OCI-LY1 (cell line): ENCODE data around the gene RECK.

Source experiments
- CTCF ChIP-seq: fragments of 200-600 bp; sonication (generic), shearing (Covaris generic); IDR thresholded peaks from 2 replicates; pipeline ENCODE4 v1.5.1; 2017; ENCODE audit warnings: mild to moderate bottlenecking, antibody characterized with exemption, low read length, moderate library complexity, mixed read lengths
- EZH2 ChIP-seq: fragments of 200-600 bp; sonication (generic), shearing (Covaris generic); IDR thresholded peaks from 2 replicates; pipeline ENCODE4 v1.8.0; 2017; ENCODE audit warnings: borderline replicate concordance, mixed run types, mild to moderate bottlenecking, antibody characterized with exemption, low read length, moderate library complexity, mixed read lengths

- TF ChIP-seq CTCF = peak; percentile 92
- no peak for TF ChIP-seq EZH2
Measured at GRCh38 chr9:36166168-36166927, 129.6 kb downstream of the RECK start.
